Measurements from ENCODE around the gene DUSP16.

GRCh38 chr12:12506496-12506890, 56.2 kb downstream of the DUSP16 start:
- TF ChIP-seq CTCF (conservative IDR thresholded peaks at IDR 0.05; ENCODE audit: low read depth, low read length) (no peak), EZH2 (IDR thresholded peaks at IDR 0.05; ENCODE audit: borderline replicate concordance, low read depth, low read length, poor library complexity, severe bottlenecking) (no peak)
